GM10248 (cell line): ENCODE measurements around the gene SDSL.

Source experiments
- CTCF ChIA-PET: fragments of 300-600 bp; sonication (Branson Sonifier 250); formaldehyde crosslinking; extraction: SDS; loops from one replicate; lab custom pipeline; 2021; ENCODE audit warnings: antibody characterized with exemption; lab: Yijun Ruan, JAX
- POLR2A ChIA-PET: fragments of 350-650 bp; sonication (Branson Sonifier 250); formaldehyde crosslinking; extraction: SDS; loops from one replicate; lab custom pipeline; 2020; ENCODE audit warnings: antibody characterized with exemption; lab: Yijun Ruan, JAX
- DNase-seq: peaks from one replicate; pipeline ENCODE4 v3.0.0; 2012; ENCODE audit errors: extremely low spot score
- CTCF ChIP-seq: IDR thresholded peaks from 2 replicates; pipeline ENCODE4 v1.5.1; 2012; ENCODE audit warnings: mild to moderate bottlenecking, low read depth; ENCODE audit errors: extremely low read depth, missing control alignments, control extremely low read depth

The SDSL gene

GRCh38 chr12:113464852-113465719 is 42.9 kb downstream of the SDSL start:
- DNase-seq = no peak
- POLR2A ChIA-PET = no interaction called here
- CTCF ChIA-PET = interaction anchor here (1.2 kb wide), 1 partner anchor 447 kb away, joined by 4 read pairs; no protein-coding TSS in a partner anchor
- no peak for TF ChIP-seq CTCF

DNA sequence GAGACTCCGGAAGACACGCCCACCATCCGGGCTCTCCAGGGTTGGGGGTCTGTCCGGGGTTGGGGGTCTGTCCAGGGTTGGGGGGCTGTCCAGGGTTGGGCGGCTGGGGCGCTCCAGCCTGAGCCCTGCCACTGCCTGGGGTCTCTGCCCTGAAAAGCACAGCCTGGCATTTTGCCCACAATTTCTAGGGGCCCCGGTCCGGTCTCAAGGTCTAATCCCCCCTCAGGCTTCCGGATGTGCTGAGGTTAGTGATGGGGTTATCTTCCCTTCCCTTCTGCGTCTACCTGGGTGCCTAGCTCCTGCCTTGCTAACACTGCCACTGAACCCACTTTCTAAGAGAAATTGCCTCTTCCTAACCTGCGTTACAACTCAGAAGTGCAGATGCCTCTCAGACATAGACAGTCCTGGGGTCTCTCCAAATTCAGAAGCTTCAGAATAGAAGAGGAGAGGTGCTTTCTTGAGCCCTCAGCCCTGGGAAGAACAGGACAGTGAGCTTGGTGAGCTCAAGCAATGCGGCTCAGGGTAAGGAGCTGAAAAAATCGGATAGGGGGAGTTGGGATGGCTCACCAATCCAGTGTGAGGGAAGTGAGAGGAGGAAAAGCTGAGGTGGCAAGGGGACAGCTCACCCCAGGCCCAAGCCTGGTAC is 43.8 kb downstream of the SDSL start:
- CTCF ChIA-PET = no interaction called here
- TF ChIP-seq CTCF = no peak
- POLR2A ChIA-PET = no interaction called here
- no peak for DNase-seq

- DNase-seq = no peak
- ChIA-PET CTCF (no interaction called here), POLR2A (no interaction called here)
- TF ChIP-seq CTCF = no peak
These were observed 44.4 kb downstream of the SDSL start for GRCh38 chr12:113466454-113467141.

DNA sequence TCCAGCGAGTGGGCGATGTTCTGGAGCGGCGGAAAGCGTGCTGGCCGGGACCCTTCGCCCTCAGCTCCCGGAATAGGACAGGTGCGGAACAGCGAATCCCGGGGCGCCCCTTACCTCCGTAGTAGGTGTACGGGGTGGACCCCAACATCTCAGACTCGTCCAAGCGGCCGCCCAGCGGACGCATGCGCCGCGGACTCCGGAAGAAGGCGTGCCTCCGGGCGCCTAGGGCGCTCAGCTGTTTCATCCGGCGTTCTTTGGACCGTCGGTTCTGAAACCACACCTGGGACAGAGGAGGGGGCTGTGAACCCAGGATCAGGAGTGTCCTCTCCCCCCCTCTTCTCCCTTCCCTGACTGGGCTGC is 44.9 kb downstream of the SDSL start:
- no peak for DNase-seq
- ChIA-PET POLR2A (no interaction called here), CTCF (no interaction called here)
- TF ChIP-seq CTCF = no peak

DNA sequence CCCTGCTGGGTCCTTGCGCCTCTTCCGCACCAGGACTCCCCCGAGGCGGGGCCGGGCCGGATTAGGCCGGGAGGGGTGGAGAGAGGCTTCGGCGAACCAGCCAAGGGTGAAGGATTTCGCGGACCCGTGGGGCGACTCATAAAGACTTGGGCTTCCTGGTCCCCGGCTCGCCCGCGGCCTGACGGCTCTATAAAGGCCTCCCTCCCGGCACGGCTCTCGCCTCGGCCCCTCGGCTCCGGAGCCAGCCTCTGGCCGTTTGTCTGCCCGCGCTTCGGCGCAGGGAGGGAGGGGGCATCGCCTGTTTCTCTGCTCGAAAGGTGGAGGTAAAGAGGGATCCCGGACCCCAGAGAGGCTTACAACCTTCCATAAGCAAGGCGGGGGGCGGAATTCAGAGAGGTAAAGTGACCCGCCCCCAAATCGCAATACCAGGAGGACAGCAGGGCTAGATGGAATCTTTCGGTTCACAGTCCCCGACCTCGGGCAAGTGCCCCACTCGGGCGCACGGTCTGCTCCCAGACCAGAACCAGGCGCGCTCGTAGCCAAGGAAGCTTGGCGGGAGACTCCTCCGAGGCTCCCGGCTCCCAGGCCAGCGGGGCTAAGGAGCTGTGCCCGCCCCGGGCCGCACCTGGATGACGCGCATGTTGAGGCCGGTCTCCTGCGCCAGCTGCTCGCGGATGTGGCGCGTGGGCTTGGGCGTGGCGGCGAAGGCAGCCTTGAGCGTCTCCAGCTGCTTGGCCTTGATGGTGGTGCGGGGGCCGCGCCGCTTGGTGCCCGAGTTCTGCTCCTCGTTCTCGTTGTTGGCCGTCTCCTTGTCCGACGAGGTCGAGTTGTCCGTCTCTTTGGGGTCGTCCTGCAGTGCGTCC is 45.6 kb downstream of the SDSL start:
- ChIA-PET CTCF (no interaction called here), POLR2A (no interaction called here)
- peak; percentile 18 for DNase-seq
- TF ChIP-seq CTCF = no peak
